DLD1 (cell line): ENCODE data around the gene EPHB2.

Source experiments
- in situ Hi-C: cut with HindIII; loops from 2 replicates; pipeline ENCODE4 v1.10.0; 2017; ENCODE audit warnings: low sequenced_read_pairs

Gene EPHB2

DNA sequence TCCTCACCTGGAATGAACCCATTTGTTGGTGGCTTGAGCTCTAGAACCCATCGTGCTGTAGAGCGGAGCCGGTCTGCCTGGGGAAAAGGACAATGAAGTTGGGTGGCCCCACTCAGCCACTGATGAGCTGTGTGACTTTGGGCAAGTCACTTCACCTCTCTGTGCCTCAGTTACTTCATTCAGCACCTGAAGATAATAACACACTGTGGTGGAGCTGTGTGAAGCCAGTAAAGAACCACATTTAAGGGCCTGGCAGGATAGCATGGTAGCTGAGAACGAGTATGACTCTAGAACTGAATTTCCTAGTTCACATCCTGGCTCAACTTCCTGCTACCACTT, 37.1 kb downstream of the EPHB2 start:
- in situ Hi-C loops, result no loop called here

DNA sequence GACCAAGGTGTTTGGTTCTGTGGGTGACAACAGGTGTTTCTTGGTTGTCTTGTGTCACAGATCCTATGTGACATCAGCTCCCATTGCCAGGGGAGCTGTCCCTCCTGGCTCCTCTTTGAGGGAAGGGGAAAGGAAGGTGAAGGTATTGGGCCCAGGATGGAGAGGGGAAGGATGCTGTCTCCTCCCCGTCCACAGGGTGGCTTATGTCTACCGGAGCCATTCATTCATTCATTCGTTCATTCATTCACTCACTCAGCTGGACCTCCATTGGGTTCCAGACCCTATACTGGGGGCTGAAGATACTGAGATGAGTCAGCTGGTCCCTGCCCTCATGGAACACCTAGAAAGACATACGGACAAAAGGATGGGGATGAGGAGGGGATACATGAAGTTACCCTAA, 38.9 kb downstream of the EPHB2 start:
- in situ Hi-C loops, result no loop called here

DNA sequence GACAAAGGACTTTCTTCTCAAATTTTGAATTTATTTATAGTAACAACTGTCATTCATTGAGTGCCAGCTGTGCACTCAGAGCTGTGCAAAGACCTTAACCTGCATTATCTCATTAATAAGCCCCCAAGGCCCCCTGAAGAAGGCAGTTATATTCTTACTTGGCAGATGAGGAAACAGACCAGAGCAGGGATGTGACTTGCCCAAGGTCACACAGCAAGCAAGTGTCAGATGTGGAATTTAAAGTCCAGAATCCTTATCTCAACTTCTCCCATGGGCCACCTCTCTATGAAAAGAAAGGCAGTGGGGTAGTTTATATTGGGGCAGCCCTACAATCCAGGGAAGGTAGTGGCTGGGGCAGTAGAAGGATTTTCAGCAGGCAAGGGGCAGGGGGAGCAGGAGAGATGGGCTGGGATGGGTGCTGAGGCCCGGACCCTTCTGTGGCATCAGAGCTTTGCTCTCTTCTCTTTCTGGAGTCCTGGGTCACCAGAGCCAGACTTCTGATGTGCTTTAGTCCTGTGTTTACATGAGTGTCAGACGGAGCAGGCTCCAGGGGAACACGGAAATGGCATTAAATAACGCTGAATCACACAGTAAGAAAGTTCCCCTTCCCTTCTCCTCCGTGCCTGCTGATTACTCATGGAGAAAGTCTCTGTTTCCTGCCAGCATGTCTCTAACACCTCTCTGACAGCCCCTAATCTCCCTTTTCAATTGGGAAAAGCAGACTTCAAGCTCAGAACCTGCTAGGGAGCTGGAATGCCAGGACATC, 39.5 kb downstream of the EPHB2 start:
- in situ Hi-C loops, result no loop called here

DNA sequence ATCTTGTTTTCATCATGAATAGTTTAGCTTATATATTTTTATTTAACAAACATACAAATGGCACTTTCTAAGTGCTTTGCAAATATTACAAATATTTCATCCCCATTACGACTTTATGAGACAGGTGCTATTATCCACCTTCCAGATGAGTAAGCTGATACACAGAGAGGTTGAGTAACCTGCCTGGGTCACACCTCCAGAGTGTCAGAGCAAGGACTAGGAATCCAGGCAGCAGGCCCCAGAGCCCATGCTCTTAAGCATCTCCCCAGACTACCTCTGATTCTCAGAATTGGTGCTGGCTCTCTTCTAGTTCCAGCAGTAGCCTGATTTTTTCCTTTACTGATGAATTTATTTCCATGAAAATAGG, 40.0 kb downstream of the EPHB2 start:
- in situ Hi-C loops, result no loop called here

DNA sequence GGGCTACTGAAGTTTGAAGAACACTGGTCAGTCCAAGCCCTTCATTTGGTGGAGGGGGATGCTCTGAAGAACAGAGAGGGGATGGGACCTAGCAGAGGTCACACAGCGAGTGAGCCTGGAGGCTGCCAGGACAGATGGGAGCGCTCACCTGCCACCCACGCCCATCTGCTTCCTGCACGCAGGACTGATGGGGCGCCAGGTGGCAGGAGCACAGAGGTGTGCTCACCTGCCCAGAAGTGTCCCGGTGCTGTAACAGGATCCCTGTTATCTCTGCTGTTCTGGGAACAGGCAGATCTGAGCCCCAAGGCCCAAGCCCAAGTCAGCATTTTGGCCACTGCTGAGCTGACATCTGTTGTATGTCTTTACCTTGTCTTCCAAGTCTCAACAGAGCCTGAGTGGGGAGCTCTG, 40.5 kb downstream of the EPHB2 start:
- in situ Hi-C loops, result no loop called here

DNA sequence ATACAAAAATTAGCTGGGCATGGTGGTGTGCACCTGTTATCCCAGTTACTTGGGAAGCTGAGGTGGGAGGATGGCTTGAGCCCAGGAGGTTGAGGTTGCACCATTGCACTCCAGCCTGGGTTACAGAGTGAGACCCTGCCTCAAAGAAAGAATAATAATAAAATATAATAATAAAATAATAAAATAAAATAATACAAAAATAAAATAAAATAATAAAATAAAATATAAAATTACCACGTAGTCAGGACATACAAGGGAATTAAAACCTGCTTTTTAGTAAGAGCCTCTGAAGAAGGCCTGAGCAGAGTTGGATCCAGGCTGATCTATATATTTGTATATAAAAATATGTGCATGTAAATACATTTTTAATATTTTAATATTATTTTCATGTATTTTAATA, 41.7 kb downstream of the EPHB2 start:
- in situ Hi-C loops, result no loop called here

DNA sequence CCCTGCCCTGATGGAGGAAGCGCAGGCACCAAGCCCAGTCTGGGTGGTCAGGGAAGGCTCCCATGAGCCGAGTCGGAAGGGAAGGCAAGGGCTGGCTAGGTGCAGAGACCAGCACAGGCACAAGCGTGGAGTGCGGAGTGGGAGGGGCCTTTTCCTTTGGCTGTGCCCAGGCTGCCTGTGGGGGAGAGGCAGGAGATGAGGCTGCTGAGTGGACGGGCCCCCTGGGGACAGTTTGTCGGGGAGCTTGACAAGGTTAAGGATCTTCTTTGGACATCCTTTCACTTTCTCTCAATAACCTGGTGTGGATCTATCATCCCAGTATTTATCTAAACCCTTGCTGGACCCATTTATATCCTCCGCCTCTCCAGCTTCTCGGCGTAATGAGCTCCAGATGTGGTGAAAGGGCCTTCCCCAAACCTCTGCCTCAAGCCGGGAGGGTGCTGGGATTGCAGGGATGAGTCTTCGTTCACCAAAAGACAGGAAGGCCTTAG, 42.9 kb downstream of the EPHB2 start:
- in situ Hi-C loops, result no loop called here

DNA sequence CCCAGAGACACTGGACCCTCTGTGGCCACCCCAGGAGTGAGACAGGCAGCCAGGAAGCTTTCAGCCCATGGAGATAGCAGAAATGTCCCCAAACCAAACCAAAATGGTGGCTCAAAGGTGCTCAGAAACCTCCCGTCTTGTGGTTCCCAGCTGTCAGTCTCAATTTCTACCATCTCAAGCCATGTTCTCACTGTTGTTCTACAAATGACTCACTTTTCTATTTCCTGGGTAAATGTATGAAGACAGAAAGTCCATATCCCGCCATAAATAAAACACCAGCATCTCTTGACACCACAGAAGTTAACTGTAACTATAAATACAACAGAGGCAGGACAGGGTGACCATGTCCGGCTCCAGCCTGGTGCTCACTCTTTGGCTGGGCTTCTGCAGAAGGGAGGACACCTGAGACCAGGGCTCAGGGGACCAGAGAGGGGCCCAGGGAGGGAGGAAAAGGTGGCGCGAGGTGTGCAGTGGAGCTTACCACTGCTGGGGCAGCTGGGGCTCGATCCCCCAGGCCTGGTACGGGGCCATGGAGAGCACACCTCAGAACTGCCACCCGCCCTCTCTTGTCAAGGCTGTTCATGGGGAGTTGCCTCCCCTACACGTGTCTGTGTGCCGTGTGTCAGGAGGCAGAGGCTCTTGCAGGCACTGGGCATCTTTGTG, 43.6 kb downstream of the EPHB2 start:
- in situ Hi-C loops, result no loop called here

DNA sequence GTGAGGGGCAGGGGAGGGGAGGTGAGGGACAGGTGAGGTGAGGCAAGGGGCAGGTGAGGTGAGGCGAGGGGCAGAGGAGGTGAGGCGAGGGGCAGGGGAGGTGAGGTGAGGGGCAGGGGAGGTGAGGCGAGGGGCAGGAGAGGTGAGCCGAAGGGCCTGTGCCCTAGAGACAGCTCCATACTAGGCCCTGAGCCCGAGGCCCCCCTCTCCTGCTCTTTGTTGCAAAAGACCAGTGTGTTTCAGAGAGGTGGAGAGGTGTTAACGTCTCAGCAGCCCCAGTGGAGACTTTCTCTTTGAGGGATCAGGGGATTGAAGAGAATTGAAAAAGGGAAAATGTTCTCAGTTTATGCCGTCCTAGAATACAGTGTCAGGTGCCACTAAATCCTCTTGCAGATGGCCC, 44.2 kb downstream of the EPHB2 start:
- in situ Hi-C loops, result no loop called here

DNA sequence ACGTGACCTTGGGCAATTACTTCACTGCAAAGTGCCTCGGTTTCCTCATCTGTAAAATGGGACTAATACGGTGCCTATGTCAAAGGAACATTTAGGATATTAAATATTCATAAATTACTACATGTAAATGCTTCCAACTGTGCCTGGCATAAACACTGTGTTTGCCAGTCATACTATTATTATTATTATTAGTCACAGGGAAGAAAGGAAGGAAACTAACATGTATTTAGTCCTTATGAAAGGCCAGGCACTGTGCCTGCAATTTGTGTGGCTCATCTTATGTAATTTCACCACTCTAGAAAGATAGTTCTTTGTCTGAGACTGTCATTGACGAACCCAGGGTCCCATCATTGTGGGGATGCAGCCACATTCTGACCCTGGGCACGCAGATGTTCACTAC, 45.0 kb downstream of the EPHB2 start:
- in situ Hi-C loops, result no loop called here

DNA sequence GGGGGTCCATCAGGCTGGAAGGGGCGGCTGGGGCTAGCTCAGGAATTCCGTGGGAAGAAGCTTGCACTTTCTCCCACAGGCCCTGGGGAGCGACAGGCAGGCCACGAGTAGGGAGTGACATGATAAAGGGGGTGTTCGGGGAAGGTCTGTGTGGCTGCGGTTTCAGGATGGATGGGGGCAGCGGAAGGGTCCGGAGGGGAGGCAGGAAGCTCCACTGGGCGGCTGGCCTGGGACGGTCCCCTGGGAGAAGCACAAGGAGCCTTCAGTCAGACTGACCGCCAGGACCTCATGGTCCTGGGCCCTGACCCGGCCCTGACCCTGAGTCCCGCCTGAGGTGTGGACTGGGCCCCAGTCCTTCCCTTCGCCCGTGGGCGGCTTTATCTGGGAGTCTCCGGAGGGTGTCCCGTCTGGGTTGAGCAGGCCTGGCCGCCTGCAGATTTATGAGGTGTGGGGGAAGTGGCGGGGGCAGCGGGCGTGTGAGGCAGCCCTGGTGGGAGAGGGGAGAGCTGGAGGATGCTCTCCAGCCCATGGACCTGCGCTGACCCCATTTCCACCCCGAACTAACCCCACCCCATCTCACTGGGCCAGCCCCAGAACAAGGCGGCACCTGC, 45.6 kb downstream of the EPHB2 start:
- in situ Hi-C loops, result no loop called here

DNA sequence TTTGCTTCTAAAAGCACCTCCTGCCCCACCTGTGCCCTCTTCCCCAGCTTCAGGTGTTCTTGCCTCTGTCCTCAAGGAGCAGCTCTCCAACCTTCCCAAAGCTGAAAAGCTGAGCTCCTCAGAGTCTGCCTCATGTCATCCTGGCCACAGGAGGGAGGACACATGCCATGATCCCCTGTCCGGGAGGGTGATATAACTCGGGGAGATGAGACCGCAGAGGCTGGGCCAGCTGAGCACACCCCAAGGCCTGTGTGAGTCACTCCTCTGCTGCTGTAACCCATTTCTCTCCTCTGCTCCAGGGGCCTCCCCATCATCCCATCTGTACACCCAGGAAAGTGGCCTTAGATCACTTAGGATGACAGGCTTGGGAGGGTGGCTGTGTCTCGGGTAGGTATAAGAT, 49.8 kb downstream of the EPHB2 start:
- in situ Hi-C loops, result no loop called here

DNA sequence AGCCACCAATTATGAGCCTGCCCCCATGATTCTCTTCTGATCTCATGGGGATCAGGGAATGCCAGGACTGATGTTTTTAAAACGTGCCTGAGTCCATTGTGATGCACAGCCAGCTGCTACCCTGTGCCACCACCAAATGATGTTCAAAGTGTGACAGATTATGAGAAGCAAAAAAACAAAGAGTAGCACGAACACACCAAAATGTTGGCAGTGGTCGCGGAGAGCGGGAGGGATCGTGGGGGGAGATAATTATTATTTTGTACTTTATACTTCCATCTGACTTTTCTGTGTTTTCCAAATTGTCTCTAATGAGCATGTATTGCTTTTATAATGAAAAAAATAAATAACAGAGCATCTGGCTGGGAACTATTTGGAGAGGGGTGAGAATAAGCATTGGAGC, 50.5 kb downstream of the EPHB2 start:
- in situ Hi-C loops, result no loop called here

DNA sequence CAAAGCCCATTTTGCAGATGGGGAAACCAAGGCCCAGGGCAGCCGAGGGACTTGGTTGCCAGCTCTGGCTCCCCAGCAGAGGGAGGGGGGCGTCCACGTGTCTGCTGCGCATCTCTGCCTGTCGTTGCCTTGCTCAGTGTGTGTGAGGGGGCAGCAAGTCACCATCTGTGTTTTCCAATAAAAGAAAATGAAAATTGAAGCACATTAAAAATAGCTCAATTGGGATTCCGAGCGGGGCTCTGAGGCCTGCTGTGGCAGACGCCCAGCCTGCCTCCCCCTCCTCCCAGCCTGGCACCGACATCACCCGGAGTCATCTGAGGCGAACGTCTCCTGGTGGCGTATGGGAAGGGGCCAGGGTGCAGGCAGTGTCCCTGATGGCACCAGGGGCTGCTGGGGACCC, 51.2 kb downstream of the EPHB2 start:
- in situ Hi-C loops, result no loop called here

DNA sequence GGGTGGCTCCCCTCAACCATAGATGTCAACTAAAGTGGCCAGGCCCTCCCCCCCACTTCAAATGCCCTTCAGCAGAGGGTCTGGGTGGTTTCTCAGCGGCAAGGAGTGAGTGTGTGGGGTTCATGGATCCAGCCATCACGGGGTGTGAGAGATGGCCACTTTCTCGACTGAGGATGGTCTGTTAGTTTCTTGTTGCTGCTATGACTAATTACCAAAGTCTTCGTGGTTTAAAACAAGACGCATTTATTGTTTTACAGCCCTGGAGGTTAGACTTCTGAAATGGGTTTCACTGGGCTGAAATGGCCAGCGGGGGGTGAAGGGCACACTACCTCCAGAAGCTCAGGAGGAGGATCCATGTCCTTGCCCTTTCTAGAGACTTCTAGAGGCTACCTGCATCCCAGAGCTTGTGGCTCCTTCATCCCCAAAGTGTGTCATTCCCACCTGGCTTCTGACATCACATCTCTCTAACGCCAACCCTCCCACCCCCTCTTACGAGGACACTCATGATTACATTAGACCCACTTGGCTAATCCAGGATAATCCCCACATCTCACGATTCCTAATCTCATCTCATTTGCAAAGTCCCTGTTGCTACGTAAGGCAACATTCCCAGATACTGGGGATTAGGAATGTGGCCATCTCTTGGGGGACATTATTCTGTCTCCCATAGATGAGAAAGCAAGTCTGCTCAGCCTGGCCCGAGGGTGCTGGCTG, 53.0 kb downstream of the EPHB2 start:
- in situ Hi-C loops, result no loop called here

DNA sequence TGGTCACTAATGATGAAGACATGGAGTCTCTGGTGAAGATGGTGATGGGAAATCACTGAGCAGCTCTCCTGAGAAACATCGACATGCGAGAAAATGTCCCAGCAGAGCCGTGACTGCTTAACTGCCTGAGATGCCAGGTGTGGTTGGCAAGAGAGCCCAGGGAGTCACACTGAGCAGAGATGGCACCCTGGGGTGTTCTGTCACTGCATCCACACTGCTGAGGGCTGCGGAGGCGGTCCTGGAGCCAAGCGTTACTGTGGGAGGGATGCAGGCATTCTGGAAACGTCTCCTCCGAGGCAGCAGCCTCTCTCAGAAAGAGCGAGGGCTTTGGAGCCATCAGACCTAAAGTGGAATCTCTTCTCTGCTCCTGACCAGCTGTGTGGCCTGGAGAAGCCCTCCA, 57.2 kb downstream of the EPHB2 start:
- in situ Hi-C loops, result no loop called here

DNA sequence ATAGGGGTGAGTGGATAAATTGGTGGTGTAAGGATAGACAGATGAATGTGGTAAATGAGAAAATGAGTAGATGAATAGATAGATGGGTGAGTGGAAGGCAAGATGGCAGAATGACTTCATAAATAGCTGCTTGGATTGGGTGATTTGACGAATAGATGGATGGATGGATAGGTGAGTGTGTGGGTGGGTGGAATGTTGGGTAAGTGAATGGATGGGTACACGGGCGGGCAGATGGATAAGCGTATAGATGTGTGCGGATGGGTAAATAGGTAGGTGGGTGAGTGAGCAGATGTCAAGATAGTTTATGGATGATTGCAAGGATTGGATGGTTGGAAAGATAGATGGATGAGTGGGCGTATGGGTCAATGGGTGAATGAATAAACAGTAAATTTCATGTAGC, 59.3 kb downstream of the EPHB2 start:
- in situ Hi-C loops, result no loop called here

DNA sequence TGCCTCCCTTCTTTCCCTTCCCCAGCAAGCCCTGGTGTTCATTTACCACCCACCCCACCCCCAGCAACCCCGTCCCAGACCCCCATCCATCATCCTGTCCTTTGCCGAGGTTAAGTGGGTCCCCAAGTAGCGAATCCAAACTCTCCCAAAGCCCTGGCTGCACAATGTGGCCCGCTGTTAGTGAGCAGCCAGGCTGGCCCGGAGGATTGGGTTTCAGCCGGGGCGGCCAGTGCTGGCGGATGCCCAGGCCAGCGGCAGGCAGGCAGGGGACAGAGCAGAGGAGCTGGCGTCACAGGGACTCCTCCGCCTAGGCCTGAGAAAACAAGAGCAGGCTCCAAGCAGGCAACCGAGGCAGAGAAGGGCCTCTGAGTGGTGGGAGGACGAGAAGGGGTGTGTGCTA, 61.4 kb downstream of the EPHB2 start:
- in situ Hi-C loops, result no loop called here

DNA sequence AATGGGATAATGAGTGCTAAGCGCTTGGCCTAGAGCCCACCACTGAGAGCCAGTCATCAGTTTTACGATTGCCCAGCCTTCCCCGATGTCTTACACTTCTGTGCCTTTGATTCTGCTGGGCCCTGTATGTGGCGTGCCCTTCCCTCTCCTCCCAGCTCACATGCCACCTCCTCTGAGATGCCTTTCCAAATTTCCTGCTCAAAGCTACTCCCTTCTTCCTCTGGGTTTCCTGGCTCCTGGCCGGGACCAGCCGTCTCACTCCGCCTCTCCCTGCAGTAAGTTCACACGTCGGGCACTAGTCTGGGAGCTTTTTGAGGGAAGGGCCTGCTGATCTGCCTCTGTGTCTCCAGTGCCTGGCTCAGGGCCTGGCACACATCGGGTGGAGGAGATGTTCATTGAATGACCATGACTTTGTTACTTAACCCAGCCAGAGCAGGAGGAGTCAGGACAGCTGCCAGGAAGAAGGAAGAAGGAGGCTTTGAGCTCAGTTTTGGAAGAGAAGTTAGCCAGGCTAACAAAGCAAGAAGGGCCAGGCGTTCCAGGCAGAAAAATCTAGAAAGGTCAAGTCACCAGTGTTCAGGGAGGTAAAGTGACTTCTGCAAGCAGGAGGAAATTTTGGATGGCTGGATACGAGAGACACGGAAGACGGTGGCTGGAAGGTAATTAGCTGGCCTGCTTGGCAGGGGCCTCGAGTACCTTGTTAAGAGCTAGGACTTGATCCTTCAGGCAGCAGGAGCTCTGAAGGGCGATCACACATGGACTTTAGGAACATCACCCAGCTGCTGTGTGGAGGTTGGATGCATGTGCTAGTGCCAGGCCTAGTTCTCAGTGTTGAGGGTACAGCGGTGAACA, 63.6 kb downstream of the EPHB2 start:
- in situ Hi-C loops, result no loop called here

DNA sequence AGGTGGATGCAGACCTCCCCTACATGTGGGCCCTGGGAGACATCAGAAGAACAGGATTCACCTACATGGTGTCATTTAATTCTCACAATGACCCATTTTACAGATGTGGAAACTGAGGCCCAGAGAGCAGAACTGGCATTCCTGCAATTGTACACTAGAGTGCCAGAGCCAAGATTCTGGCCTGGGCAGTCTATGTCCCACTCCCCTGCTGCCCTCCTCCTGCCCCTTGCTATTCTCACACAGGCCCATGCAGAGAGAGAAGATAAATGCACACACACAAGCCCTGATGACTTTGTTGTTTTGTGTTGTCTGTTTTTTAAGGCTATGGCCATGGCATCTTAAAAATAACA, 64.2 kb downstream of the EPHB2 start:
- in situ Hi-C loops, result no loop called here

DNA sequence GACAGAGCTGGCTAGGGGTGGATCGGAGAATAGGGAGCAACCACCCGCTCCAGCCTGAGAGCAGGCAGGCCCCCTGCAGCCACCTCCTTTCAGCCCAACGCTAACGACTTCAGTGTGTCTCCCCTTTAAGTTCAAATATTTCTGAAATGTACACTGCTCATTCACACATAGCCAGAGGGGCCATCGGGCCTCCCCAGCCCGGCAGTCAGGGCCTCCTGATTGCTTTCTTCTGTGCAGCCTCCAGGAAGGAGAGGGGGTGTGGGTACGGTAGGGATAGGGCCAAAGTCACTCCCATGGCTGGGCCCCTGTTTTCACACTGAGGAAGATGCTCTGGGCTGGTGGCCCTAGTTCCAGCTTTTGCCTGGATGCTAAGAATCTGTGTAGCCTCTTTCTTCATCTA, 64.8 kb downstream of the EPHB2 start:
- in situ Hi-C loops, result no loop called here
